ENCODE results near the gene SPATA6.

GRCh38 chr1:48258106-48258505, 213.9 kb downstream of the SPATA6 start:
- TF ChIP-seq CTCF (IDR thresholded peaks at IDR 0.05; ENCODE audit: poor library complexity, severe bottlenecking): no peak
- no peak for TF ChIP-seq RAD21 (conservative IDR thresholded peaks at IDR 0.05)
- TF ChIP-seq MXI1 (conservative IDR thresholded peaks at IDR 0.05; ENCODE audit: poor library complexity, severe bottlenecking): no peak
- no peak for TF ChIP-seq EZH2 (IDR thresholded peaks at IDR 0.05; ENCODE audit: borderline replicate concordance, insufficient read depth, low read length, poor library complexity, severe bottlenecking)
- no peak for TF ChIP-seq SMC3 (conservative IDR thresholded peaks at IDR 0.05; ENCODE audit: poor library complexity)
- no peak for TF ChIP-seq TAF1 (IDR thresholded peaks at IDR 0.05; ENCODE audit: low read depth)
- TF ChIP-seq POLR2AphosphoS5 (IDR thresholded peaks at IDR 0.05): no peak
- TF ChIP-seq EP300 (conservative IDR thresholded peaks at IDR 0.05; ENCODE audit: poor library complexity, severe bottlenecking): no peak

Data from neural cell (in vitro differentiated cells).